GM12864 (cell line): ENCODE measurements around the gene TOR1A.

ENCODE experiments used
- DNase-seq: peaks from one replicate; pipeline ENCODE4 v3.0.0-alpha.2; 2011; ENCODE audit warnings: low read depth
- H3K4me3 ChIP-seq: 2 replicates; pipeline ENCODE4 v1.5.1; 2011; ENCODE audit warnings: mild to moderate bottlenecking, low read depth, low read length, control low read depth
- CTCF ChIP-seq: IDR thresholded peaks from 2 replicates; pipeline ENCODE4 v1.5.1; 2011; ENCODE audit warnings: low read depth, mild to moderate bottlenecking, moderate library complexity, low read length, control low read depth, inconsistent platforms; ENCODE audit errors: missing control alignments

TOR1A gene

GRCh38 chr9:129867136-129868022, 43.4 kb upstream of the TOR1A start:
- H3K4me3 ChIP-seq: no peak overlapping the region
- DNase-seq: no peak
- no peak for TF ChIP-seq CTCF

GRCh38 chr9:129866394-129867135, 42.6 kb upstream of the TOR1A start:
- no peak for TF ChIP-seq CTCF
- no peak for DNase-seq
- H3K4me3 ChIP-seq: no peak overlapping the region

GRCh38 chr9:129865668-129866320, 41.9 kb upstream of the TOR1A start:
- no peak overlapping the region for H3K4me3 ChIP-seq
- TF ChIP-seq CTCF: no peak
- DNase-seq: no peak

GRCh38 chr9:129864991-129865647, 41.2 kb upstream of the TOR1A start:
- no peak for TF ChIP-seq CTCF

GRCh38 chr9:129863059-129863690, 39.2 kb upstream of the TOR1A start:
- TF ChIP-seq CTCF: no peak
- no peak for DNase-seq
- H3K4me3 ChIP-seq: no peak overlapping the region

More at GRCh38 chr9:129864991-129865647, 41.2 kb upstream of the TOR1A start:
- DNase-seq: no peak
- H3K4me3 ChIP-seq: no peak overlapping the region

- TF ChIP-seq CTCF: no peak
Observed at GRCh38 chr9:129861447-129861827, 37.5 kb upstream of the TOR1A start.

More at GRCh38 chr9:129861447-129861827, 37.5 kb upstream of the TOR1A start:
- DNase-seq: no peak
- no peak overlapping the region for H3K4me3 ChIP-seq
